Endometrium (tissue), 2 donors: ENCODE results near the gene MAP7D3.
"Not testable (repeated sequence)": the region's sequence is repeated elsewhere in the genome, so short reads cannot be mapped to it uniquely, and the experiment has no call there.

Source experiments
- FAIRE-seq: peaks from 2 replicates; lab custom pipeline; 2012; peaks lifted over from hg19 to GRCh38; lab: Jason Lieb, UNC
- donor health status: control.
- donor health status: control.

The MAP7D3 gene

GRCh38 chrX:136251041-136251991, at the start of gene MAP7D3:
Gene MAP7D3, minus strand, starts transcription at chrX:136251400. Its CDS starts 42 bp downstream, at chrX:136251358.
- FAIRE-seq: no peak

GRCh38 chrX:136300721-136301120, 49.5 kb upstream of the MAP7D3 start, which contains the start of gene ADGRG4:
Gene ADGRG4, plus strand, starts transcription at chrX:136300963. Its CDS starts 7,815 bp downstream, at chrX:136308778.
- FAIRE-seq: not testable (repeated sequence)

- FAIRE-seq: no peak
Measured at GRCh38 chrX:136295380-136295779, 44.2 kb upstream of the MAP7D3 start.

GRCh38 chrX:136292656-136293055, 41.5 kb upstream of the MAP7D3 start:
- FAIRE-seq: no peak

GRCh38 chrX:136291824-136292223, 40.6 kb upstream of the MAP7D3 start:
- FAIRE-seq: no peak

GRCh38 chrX:136286375-136286774, 35.2 kb upstream of the MAP7D3 start:
- not testable (repeated sequence) for FAIRE-seq

GRCh38 chrX:136275553-136275952, 24.4 kb upstream of the MAP7D3 start:
- no peak for FAIRE-seq

GRCh38 chrX:136273986-136274385, 22.8 kb upstream of the MAP7D3 start:
- FAIRE-seq: no peak

- FAIRE-seq: no peak
Measured at GRCh38 chrX:136272325-136272724, 21.1 kb upstream of the MAP7D3 start.

- no peak for FAIRE-seq
Measured at GRCh38 chrX:136271300-136271699, 20.1 kb upstream of the MAP7D3 start.

- FAIRE-seq: no peak
Measured at GRCh38 chrX:136269921-136270320, 18.7 kb upstream of the MAP7D3 start.

- peak; percentile 77 for FAIRE-seq
Measured at GRCh38 chrX:136268051-136269048, 17.1 kb upstream of the MAP7D3 start.

- FAIRE-seq: no peak
Measured at GRCh38 chrX:136266828-136267227, 15.6 kb upstream of the MAP7D3 start.

GRCh38 chrX:136262812-136263315, 11.7 kb upstream of the MAP7D3 start:
- no peak for FAIRE-seq

GRCh38 chrX:136262243-136262642, 11.0 kb upstream of the MAP7D3 start:
- FAIRE-seq: no peak

- FAIRE-seq: no peak
Measured at GRCh38 chrX:136261321-136261720, 10.1 kb upstream of the MAP7D3 start.

GRCh38 chrX:136260776-136261175, 9.6 kb upstream of the MAP7D3 start:
- no peak for FAIRE-seq

- FAIRE-seq: no peak
Measured at GRCh38 chrX:136259543-136259942, 8.3 kb upstream of the MAP7D3 start.

- FAIRE-seq: no peak
Measured at GRCh38 chrX:136258951-136259350, 7.8 kb upstream of the MAP7D3 start.

- no peak for FAIRE-seq
Measured at GRCh38 chrX:136256026-136256425, 4.8 kb upstream of the MAP7D3 start.

- no peak for FAIRE-seq
Measured at GRCh38 chrX:136255541-136255940, 4.3 kb upstream of the MAP7D3 start.
